DMS79 treated with DMSO at 0.1 percent for 48 hours (cell line): ENCODE data around the gene CDC42BPA.

Experiments
- DNase-seq: peaks from one replicate; lab custom pipeline; 2025; lab: John Stamatoyannopoulos, UW

The CDC42BPA gene

DNA sequence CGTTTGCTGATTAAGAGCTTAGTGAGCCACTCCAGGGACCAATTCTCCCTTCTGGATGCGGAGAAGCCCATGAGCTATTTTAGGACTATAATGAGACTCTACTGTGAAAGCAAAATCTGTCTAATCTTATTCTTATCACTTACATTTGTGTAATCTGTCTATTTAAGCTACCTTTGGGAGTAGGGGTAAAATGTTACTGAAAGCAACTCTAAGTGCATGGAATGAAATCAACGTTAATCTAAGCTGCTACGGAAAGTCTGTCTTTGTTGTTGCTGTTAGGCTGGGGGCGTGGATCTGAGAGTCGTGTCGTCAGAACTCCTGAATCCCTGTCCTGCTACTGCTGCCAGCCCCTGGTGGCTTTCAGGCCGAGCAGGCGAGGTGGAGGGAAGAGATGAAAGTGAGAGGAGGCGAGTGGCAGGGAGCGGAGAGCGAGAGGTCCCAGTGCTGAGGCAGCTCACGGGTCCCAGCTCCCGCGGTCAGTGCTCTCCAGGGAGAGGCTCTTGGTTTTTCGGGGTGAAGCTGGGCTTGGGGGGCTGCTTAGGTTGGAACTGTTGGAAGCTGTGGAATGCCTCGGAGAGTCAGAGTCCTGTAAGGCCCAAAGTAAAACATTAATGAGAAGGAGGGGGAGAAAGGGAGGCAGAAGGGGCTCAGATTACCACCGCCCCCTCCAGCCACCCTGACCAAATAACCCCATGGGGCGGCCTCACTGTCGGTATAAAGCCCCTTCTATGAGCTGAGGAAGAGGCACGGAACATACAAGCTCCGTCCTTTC, 324.3 kb downstream of the CDC42BPA start:
- no peak for DNase-seq

- no peak for DNase-seq
Measured at GRCh38 chr1:226991920-226992319, 326.4 kb downstream of the CDC42BPA start.

- DNase-seq: no peak
Measured at GRCh38 chr1:226990133-226990716, 328.1 kb downstream of the CDC42BPA start.

DNA sequence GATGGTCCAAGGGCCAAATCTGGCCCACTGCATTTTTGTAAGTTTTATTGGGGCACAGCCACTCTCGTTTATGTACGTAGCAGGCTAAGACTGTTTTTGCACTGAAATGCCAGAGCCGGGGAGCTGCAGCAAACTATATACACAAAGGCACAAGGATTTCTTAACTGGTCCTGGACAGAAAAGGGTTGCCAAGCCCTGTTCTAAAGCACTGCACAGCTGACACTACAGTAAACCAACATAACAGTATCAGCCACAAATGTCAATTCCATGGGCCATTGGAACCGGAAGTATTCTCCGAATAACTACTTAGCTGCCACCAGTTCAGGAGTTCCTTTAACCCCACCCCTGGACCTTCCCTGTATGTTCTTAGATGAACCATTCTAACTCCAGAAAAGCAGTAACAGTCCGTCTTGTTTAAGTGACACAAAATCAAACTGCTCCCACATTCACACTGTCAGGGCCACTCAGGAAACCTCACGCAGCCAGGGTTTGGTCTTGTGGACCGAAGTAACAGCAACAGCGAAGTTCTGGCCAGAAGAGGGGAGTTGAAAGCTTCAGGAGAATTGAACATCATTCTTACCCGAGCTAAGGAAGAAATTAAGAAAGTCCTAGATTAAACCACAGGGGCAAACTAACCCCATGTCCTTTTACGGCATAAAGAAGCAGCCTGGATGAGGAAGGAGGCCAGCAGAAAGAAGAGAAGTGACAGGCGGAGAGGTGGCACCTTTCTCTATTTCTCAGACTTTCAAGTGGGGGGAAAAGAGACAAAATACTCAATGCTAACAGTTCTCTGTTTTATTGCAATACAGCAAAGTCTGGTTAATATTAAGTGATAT, 329.0 kb downstream of the CDC42BPA start:
- DNase-seq: no peak

DNA sequence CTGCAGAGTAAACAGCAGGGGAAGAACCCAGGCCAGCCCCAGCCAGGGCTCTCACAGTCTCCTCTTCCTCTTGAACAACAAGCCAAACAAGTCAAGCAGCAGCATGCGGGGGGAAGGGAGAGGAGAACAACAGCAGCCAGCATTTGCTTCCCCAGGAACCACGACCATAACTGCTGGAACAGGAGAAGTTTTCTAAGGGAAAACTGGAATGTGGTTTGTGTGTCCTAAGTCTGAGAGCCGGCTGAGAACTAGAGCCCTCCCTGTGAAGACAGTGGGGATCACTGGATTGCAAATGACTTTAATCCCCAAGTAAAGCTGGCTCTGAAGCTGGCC, 330.0 kb downstream of the CDC42BPA start:
- DNase-seq: no peak

- no peak for DNase-seq
Measured at GRCh38 chr1:226987623-226988333, 330.5 kb downstream of the CDC42BPA start.

DNA sequence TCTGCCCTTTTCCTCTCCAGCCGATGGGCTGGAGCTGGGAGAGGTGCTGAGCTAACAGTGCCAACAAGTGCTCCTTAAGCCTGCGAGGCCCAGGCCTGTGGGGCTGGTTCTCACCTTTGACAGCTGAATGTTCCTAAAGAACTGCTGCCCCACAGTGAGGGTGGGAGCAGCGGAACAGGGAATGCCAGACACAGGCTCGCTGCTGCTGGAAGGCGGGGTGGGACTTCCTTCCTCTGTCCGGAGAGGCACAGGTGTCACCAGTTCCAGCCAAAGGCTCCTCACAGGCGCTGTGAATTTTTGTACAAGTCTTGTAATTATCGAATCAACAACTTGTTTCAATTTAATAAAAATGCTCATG, 331.1 kb downstream of the CDC42BPA start:
- no peak for DNase-seq

DNA sequence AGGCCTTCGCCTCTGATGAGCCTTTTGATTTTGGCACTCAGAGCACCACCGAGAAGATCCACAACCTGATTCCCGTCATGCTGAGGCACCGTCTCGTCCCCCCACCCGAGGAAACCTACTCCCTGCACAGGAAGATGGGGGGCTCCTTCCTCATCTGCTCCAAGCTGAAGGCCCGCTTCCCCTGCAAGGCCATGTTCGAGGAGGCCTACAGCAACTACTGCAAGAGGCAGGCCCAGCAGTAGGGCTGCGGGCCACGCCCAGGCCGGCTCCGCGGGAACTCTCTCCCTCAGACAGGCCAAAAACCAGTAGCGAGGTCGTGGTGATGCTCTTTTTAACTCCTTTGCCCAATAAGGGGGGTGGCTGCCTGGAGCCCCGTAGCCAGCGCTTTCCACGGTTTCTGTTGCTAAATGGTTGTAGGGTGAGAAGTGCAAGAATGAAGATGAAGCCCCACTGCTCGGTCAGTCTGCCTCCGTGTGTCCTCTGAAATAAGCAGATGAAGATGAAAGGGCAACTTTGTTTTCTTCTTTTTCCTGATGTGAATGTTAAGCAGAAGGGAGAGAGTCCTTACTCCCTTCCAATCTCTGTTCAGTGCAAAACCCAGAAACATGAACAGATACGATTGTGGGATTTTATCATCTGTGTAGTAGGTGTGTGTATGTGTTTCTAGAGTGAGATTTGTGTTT, 331.7 kb downstream of the CDC42BPA start:
- no peak for DNase-seq

GRCh38 chr1:226985839-226986463, 332.3 kb downstream of the CDC42BPA start:
- DNase-seq: no peak

- DNase-seq: no peak
Measured at GRCh38 chr1:226985239-226985838, 333.0 kb downstream of the CDC42BPA start.

- no peak for DNase-seq
Measured at GRCh38 chr1:226984521-226985238, 333.6 kb downstream of the CDC42BPA start.

DNA sequence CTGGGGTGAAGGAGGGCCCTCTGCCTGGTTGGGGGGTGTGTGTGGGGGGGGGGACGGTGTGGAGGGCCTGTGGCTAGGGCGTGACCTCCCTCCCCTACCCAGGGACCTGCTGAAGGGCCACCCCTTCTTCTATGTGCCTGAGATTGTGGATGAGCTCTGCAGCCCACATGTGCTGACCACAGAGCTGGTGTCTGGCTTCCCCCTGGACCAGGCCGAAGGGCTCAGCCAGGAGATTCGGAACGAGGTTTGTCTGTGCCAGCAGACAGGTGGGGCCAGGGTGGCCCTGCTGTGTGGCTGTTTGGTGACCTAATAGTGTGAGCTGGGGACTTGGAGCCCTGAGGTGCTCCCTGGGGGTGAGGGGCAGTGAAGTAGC, 334.3 kb downstream of the CDC42BPA start:
- no peak for DNase-seq

- DNase-seq: no peak
Measured at GRCh38 chr1:226983247-226983991, 334.9 kb downstream of the CDC42BPA start.

DNA sequence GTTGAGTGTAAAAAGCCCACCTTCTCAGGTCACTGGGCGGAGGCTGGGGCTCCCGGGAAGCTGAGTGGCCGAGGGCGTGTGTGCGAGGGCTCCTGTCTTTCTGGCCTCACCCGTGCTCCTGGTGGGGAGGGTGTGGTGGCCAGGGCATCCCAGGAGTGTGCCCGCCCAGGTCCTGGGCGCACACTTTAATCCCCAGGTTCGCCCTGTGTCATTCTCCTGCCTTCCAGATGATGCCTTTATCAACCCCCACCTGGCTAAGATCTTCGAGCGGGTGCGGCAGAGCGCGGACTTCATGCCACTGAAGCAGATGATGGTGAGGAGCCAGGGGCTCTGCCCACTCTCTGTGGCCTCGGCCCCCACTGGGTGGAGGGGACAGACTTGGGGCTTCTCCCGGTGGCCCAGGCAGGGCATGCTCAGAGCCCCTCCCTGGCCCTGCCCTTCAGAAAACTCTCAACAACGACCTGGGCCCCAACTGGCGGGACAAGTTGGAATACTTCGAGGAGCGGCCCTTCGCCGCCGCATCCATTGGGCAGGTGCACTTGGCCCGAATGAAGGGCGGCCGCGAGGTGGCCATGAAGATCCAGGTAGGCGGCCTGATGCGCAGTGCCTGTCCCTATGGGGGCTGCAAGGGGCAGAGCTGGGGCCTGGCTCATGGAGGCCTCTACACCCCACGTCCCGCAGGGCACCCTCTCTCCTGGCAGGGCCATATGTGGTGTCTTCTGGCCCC, 335.7 kb downstream of the CDC42BPA start:
- DNase-seq: no peak

DNA sequence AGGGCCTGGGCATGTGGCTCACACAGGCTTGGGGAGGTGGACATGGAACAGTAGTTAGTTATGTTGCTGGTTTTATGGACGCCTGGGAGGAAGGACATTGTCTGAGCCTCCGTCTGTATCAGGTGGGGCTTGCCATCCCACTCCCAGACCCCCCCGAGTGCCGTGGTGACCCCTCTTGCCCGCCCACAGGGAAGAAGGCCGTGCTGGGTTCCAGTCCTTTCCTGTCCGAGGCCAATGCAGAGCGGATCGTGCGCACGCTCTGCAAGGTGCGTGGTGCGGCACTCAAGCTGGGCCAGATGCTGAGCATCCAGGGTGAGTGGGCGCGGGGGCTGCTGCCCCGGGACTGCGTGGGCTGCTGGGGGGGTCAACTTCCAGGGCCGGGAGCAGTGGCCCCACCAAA, 336.5 kb downstream of the CDC42BPA start:
- no peak for DNase-seq

- no peak for DNase-seq
Measured at GRCh38 chr1:226981386-226981817, 336.9 kb downstream of the CDC42BPA start.

DNA sequence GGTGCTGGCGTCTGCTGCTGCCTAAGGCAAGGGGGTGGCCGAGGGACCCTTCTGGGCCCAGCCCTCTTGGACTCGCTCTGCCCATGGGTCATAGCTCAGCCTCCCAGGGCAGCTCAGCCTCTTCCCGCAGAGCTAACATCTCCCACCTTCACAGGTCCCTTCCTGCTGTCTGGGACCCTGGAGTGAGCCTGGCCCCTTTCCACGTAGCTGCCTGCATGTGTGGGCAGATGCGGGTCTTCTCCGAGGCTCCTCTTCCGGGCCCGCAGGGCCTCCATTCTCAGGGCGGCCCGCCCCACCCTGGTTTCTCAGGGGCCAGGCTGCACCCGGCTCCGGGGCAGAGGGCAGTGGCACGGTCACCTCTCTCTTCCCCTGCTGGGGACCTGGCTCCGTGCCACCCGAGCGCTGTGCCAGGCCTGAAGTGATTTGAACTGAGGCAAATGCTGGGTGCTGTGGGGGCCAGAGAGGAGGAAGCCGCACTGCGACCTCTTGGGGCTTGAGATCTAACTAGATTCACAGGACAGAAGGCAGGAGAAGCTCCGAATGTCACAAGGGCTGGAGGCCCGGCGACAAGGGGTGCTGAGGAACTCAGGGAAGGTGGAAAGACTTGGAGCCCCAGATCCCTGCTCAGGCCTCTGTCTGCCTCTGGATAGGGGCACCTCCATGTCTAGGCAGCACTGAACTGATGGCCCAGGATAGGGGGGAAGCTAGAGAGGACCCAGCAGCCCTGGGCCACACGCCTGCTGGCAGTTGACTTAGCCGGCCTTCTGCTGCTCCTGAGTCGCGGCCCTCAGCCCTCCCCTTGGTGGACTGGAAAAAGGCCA, 337.5 kb downstream of the CDC42BPA start:
- no peak for DNase-seq

GRCh38 chr1:226980122-226980560, 338.2 kb downstream of the CDC42BPA start:
- no peak for DNase-seq
